ENCODE data around the gene RBM47. TPM values are rescaled to one million over a fixed set of nuclear protein-coding genes. Genes with fewer than 3 reads are reported as not detected.

Gene RBM47
- total and polyA plus RNA-seq, 9 of the 15 experiments (the other 6 are each of a cell fraction or from before 2014, with no cell fraction given), result 1.4 to 6.4 (median 3.3) TPM

- no peak for TF ChIP-seq UBTF (IDR thresholded peaks at IDR 0.05; ENCODE audit: borderline replicate concordance in 1 of 2, low read depth in 2 of 2, low read length in 2 of 2)
- TF ChIP-seq MTF1 (CRISPR knock-in tag; IDR thresholded peaks at IDR 0.05; ENCODE audit: borderline replicate concordance), result no peak
- no peak for TF ChIP-seq ARID3B (CRISPR knock-in tag; IDR thresholded peaks at IDR 0.05; ENCODE audit: borderline replicate concordance)
- no peak for TF ChIP-seq NR2C2 (CRISPR knock-in tag; IDR thresholded peaks at IDR 0.05)
- peak; percentile 84 for TF ChIP-seq NR2C2 (tag; IDR thresholded peaks at IDR 0.05)
- TF ChIP-seq ZNF507 (tag; conservative IDR thresholded peaks at IDR 0.05), result no peak
- peak; percentile 51 for TF ChIP-seq POLR2AphosphoS5 (IDR thresholded peaks at IDR 0.05; ENCODE audit: control insufficient read depth, insufficient read depth, low read depth, low read length)
- no peak for TF ChIP-seq ZBTB2 (IDR thresholded peaks at IDR 0.05)
- no peak for TF ChIP-seq GMEB1 (CRISPR knock-in tag; IDR thresholded peaks at IDR 0.05)
- TF ChIP-seq PBX2 (CRISPR knock-in tag; IDR thresholded peaks at IDR 0.05; ENCODE audit: low read depth), result no peak
- peak; percentile 85 for TF ChIP-seq PBX2 (tag; conservative IDR thresholded peaks at IDR 0.05; ENCODE audit: low read depth)
- TF ChIP-seq TOE1 (IDR thresholded peaks at IDR 0.05; ENCODE audit: borderline replicate concordance), result no peak; the same call in 1 of the 2 replicates
- no peak for TF ChIP-seq TOE1 (CRISPR knock-in tag; IDR thresholded peaks at IDR 0.05; ENCODE audit: borderline replicate concordance, low read depth)
- TF ChIP-seq ZBED1 (IDR thresholded peaks at IDR 0.05), result no peak
- TF ChIP-seq KDM4B (IDR thresholded peaks at IDR 0.05; ENCODE audit: borderline replicate concordance in 2 of 2, low read depth in 1 of 2), result no peak
- TF ChIP-seq ZSCAN32 (CRISPR knock-in tag; IDR thresholded peaks at IDR 0.05), result no peak
- no peak for TF ChIP-seq C11orf30 (IDR thresholded peaks at IDR 0.05; ENCODE audit: low read depth)
These were observed 114.0 kb downstream of the RBM47 start (continued) for GRCh38 chr4:40515398-40516293.
